GM21528 (cell line): ENCODE measurements around the gene SYTL2.
A peak's percentile ranks its signal among the peaks of the same experiment; 100 is the strongest.
"Not testable (repeated sequence)": the region's sequence is repeated elsewhere in the genome, so short reads cannot be mapped to it uniquely, and the experiment has no call there.

Source experiments
- ATAC-seq: cut with Tn5 transposase; IDR thresholded peaks from one replicate; pipeline ENCODE4 v1.9.1; 2021; ENCODE audit warnings: mild to moderate bottlenecking, moderate library complexity; ENCODE audit not compliant: unreplicated experiment, low FRiP score

The SYTL2 gene

GRCh38 chr11:85699957-85700741, 110.8 kb downstream of the SYTL2 start:
- peak; percentile 80 for ATAC-seq

GRCh38 chr11:85698195-85698594, 112.7 kb downstream of the SYTL2 start:
- no peak for ATAC-seq

- no peak for ATAC-seq
Measured at GRCh38 chr11:85697747-85698146, 113.2 kb downstream of the SYTL2 start.

- ATAC-seq: no peak
Measured at GRCh38 chr11:85695546-85695945, 115.4 kb downstream of the SYTL2 start.

- no peak for ATAC-seq
Measured at GRCh38 chr11:85694385-85694980, 116.5 kb downstream of the SYTL2 start.

DNA sequence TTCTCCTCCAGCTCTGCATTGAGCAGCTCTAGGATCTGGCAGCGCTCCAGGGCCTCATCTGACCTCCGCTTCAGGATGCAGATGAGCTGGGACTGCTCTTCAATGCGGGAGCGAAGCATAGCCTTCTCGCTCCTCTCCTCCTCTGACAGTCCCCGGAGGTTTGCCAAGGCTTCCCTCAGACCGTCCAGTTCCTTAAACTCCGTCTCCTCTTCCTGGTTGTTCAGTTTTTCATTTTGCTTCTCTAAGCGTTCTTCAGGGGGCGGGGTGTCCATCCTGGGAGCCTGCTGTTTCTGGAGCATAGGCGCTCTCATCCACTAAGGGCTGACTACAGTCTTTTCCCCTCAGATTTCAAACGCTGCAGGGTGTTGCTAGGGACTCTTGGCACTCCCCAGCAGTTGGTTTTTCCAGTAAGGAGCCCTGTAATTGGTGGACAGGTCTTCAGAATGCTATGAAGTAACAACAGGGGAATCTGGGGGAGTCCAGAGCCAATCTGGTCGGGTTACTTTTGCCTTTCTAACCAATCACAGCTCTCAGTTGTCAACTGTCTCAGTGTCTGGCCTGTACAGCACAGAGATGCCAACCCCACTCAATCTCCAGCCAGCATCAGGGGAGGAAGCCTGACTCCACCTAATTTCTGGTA, 125.0 kb downstream of the SYTL2 start, which contains the start of gene CCDC89:
TSS of gene CCDC89 (minus strand) at position 376 of the 640 bp plus-strand sequence. CDS start at position 311, 65 bp downstream.
- ATAC-seq: no peak

- no peak for ATAC-seq
Measured at GRCh38 chr11:85685125-85685819, 125.7 kb downstream of the SYTL2 start.

DNA sequence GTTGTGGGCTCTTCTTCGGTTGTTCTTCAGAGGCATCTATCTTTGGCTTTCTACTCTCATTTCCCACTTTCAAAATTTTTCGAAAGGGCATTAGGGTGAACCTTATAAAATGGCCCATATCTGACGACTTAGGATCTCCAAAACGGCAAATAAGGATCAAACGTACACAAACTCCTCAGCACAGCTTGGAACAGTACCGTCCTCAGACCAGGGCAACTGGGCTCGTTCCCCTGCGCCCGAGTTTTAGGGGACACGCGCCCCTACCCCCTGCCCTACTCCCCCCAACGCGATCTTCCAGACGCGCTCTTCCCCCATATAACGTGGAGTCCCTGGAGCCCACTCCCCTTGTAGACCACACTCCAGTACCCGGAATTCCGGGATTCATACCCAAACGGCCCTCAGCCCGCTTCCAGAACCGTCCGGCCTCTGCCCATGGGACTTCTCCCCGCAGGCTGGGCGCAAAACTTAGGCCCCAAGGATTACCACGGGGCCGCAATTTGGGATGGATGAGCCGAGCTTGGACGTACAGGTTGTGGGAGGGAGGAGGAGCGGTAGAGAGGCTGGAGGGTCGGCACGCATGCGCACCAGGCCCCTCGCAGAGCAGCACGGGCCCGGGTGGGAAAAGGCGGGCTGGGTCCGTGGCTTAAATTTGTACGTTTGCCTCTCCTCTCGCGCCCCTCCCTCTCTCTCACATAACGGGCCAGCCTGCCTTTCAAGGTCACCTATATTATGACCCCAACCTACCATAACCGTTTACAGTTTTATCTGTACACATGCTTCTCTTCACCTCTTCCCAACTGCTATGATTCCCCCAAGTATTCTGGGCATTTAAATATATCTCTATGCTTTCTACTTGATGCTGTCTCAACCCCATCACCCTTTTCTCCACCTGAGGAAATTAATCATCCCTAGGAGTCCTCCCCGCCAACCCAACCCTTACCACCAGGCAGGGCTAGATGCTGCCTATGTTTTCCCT, 128.3 kb downstream of the SYTL2 start:
- peak; percentile 64 for ATAC-seq

GRCh38 chr11:85680897-85681296, 130.0 kb downstream of the SYTL2 start:
- no peak for ATAC-seq

GRCh38 chr11:85679576-85679975, 131.4 kb downstream of the SYTL2 start:
- ATAC-seq: no peak

- no peak for ATAC-seq
Measured at GRCh38 chr11:85673393-85673792, 137.5 kb downstream of the SYTL2 start.

DNA sequence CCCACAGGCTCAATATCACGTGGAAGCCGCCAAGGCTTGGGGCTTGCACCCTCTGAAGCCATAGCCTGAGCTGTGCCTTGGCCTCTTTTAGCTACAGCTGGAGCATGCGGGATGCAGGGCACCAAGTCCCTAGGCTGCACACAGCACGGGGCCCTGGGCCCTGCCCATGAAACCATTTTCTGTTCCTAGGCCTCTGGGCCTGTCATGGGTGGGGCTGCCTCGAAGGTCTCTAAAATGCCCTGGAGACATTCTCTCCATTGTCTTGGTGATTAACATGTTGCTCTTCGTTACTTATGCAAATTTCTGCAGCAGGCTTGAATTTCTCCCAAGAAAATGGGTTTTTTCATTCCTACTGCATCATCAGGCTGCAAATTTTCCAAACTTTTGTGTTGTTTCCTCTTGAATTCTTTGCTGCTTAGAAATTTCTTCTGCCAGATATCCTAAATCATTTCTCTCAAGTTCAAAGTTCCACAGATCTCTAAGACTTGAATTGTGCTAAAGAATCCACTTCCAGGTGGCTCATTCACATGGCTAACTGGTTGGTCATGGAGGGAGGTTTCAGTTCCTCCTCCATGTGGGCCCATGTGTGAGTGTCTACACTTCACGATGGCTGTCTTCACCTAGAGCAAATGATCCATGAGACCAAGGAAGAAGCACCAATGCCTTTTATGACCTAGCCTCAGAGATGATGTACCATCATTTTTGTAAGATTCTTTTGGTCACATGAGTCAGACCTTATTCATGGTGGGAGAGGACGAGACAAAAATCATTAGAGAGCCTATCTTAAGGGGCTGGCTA, 138.6 kb downstream of the SYTL2 start:
- no peak for ATAC-seq

DNA sequence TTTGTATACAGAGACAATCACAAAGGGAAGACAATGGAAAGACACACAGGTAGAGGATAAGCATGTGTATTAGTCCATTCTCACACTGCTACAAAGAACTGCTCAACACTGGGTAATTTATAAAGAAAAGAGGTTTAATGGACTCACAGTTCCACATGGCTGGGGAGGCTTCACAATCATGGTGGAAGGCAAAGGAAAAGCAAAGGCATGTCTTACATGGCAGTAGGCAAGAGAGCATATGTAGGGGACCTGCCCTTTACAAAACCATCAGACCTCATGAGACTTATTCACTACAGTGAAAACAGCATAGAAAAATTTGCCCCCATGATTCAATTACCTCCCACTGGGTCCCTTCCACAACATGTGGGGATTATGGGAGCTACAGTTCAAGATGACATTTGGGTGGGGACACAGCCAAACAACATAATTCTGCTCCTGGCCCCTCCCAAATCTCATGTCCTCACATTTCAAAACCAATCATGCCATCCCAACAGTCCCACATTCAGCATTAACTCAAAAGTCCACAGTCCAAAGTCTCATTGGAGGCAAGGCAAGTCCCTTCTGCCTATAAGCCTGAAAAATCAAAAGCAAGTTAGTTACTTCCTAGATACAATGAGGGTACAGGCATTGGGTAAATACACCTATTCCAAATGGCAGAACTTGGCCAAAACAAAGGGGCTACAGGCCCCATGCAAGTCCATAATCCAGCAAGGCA, 139.8 kb downstream of the SYTL2 start:
- not testable (repeated sequence) for ATAC-seq

GRCh38 chr11:85668157-85668556, 142.8 kb downstream of the SYTL2 start:
- no peak for ATAC-seq

DNA sequence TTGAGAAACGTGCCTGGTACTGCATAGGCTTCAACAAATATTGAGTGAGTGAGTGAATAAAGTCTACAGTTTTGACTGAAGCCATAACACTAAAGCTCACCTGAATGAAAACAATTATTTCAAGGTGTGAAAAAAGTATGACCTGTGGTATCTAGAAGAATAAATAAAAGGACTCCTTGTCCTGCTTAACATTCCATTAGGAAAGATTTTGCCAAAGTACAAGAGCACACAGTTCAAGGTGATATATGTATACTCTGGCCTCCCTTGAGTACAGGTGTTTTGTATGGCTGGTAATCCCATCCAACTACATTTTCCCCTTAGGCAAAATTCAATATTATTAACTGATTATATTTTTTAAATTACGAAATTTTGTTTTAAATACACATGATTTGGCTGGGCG, 144.3 kb downstream of the SYTL2 start:
- no peak for ATAC-seq

GRCh38 chr11:85665733-85666132, 145.2 kb downstream of the SYTL2 start:
- no peak for ATAC-seq

DNA sequence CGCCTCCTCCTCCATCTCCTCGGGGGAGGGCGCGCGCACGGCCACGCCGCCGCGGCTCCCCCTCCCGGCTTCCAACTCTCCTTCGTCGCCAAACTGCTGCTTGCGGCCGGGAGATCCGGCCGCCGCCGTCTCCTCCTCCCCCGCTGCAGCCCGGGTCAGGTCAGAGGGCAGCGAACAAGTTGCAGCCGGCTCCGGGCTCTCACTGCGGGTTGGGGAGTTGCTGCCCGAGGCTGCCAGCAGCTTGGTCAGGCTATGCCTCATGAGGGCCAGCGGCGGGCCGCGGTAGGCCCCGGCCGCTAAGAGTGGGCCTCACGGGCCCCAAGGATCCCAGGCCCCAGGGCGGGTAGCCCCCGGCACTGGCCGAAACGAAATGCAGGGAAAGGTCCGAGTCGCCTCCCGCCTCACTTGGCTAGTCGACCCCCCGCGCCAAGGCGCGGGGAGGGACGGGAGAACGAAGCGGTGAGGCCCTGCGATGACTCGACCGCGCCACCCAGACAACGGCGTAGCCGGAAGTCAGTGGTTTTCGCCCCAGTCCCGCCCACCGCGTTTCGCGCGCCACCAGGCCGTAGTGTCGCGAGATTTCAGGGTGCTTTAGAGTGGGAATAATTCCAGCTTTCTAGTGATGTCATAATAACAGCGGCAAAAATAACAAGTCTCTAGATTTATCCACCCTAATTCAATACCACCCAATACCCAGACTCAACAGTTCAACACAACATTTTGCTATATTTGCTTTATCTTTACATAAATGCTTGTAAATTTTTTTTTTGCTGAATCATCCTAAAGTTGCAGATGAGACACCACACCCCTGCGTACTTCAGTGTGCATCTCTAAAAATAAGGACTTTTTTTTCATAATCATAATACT, 146.1 kb downstream of the SYTL2 start, which contains the start of gene CREBZF:
TSS of gene CREBZF (minus strand) at position 515 of the 867 bp plus-strand sequence. CDS start at position 261, 254 bp downstream.
- ATAC-seq: peak; percentile 94
